Esophagus squamous epithelium (tissue), 5 donors: ENCODE measurements around the gene TSBP1. TPM values are rescaled to one million over a fixed set of nuclear protein-coding genes. Genes with fewer than 3 reads are reported as not detected.

Experiments used
- DNase-seq: peaks from one replicate; lab custom pipeline; 2025; lab: John Stamatoyannopoulos, UW
- H3K27ac ChIP-seq, 4 donors: fragments of 200-600 bp; sonication (generic); one replicate each; pipeline ENCODE4 v1.5.1; 2016 to 2019; ENCODE audit warnings: mild to moderate bottlenecking in 1 of 4
- H3K27me3 ChIP-seq, 4 donors: fragments of 200-600 bp; sonication (generic); 1 replicate in 3 of 4; 2 replicates in 1 of 4; pipeline versions ENCODE4 v1.5.1 to v1.6.0; 2017 to 2021; ENCODE audit warnings: antibody characterized with exemption in 1 of 4
- H3K36me3 ChIP-seq, 3 donors: fragments of 200-600 bp; sonication (generic); one replicate each; pipeline ENCODE4 v1.5.1; 2016 to 2019
- H3K4me1 ChIP-seq, 3 donors: fragments of 200-600 bp; sonication (generic); one replicate each; pipeline ENCODE4 v1.5.1; 2017 to 2019
- H3K4me3 ChIP-seq, 4 donors: fragments of 200-600 bp; sonication (generic); 1 replicate in 3 of 4; 2 replicates in 1 of 4; pipeline ENCODE4 v1.5.1; 2016 to 2019; ENCODE audit warnings: mild to moderate bottlenecking in 2 of 4, moderate library complexity in 1 of 4
- H3K9me3 ChIP-seq, 3 donors: fragments of 200-600 bp; sonication (generic); one replicate each; pipeline ENCODE4 v1.5.1; 2016 to 2019
- POLR2A ChIP-seq, 4 donors: fragments of 450-650 bp; IDR thresholded peaks; one replicate each; pipeline ENCODE4 v1.6.1; 2017; ENCODE audit warnings: antibody characterized with exemption in 4 of 4, mild to moderate bottlenecking in 4 of 4, moderate library complexity in 3 of 4
- WGBS, 2 donors: methylation state at CpG; one replicate each; pipeline ENCODE4 v1.1.5; 2018; 5-methylcytosine and 5-hydroxymethylcytosine counted together
- intact Hi-C: fragments of 100-400 bp; cut with DNase I; formaldehyde crosslinking; loops from one replicate; pipeline ENCODE4 v1.15.0; 2022
- total RNA-seq, 4 donors: library from RNA; depleted of rRNA; stranded (reverse); fragments of >200 nt; gene quantifications; one replicate each; pipeline ENCODE4 v1.1.0, GENCODE V29; 2016
- TF ChIP-seq, protein P1 (sequence below), 6 experiments: fragments of 450-650 bp in 4 of 6; fragments of 200-600 bp in 2 of 6; sonication (generic) in 2 of 6; IDR thresholded peaks; one replicate each; pipeline ENCODE4 v1.5.1; 2016 to 2019; ENCODE audit warnings: antibody characterized with exemption in 6 of 6, mild to moderate bottlenecking in 4 of 6, moderate library complexity in 4 of 6
- donor health status: DM: yes; HTN: yes; CAD: no.

Gene TSBP1
- total RNA-seq, 4 donors from 2014 or later: not detected

DNA sequence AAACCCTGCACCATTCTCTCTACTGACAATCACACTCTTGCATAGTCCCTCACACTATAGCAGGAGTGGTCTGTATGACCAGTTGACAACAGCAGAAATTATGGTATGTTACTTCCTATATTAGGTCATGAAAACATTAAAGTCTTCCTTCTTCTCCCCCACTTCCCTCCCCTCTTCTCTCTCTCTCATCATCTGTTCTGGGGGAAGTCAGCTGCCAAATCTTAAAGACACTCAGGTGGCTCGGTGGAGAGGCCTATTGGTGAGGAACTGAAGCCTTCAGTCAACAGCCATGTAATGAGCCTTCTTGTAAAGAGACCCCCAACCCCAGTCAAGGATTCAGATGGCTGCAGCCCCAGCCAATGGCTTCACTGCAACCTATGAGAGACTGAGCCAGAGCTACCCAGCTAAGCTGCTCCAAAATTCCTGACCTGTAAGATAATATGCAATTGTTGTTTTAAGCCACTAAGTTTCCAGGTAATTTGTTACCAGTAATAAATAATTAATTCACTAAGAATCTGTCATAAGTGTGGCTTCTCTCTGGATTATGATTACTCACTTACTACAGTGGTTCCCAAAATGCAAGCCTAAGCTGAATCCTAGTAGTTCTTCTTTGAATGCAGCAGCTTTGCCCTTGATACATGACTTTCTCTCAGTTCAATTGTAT is 11.2 kb upstream of the TSBP1 start:
- Histone ChIP-seq H3K4me1 (no peaks in the 10 kb centered on the region), H3K9me3 (no peaks in the 10 kb centered on the region), H3K27me3 (no peaks in the 10 kb centered on the region), H3K27ac (no peak overlapping the region), H3K4me3 (no peak overlapping the region), H3K36me3 (no peaks in the 10 kb centered on the region)
- intact Hi-C loops: no loop called here
- DNase-seq: no peak
- 33 to 78% methylated on average over 1 of the region's 1 CpG for WGBS, 2 donors
- TF ChIP-seq, protein P1, sequence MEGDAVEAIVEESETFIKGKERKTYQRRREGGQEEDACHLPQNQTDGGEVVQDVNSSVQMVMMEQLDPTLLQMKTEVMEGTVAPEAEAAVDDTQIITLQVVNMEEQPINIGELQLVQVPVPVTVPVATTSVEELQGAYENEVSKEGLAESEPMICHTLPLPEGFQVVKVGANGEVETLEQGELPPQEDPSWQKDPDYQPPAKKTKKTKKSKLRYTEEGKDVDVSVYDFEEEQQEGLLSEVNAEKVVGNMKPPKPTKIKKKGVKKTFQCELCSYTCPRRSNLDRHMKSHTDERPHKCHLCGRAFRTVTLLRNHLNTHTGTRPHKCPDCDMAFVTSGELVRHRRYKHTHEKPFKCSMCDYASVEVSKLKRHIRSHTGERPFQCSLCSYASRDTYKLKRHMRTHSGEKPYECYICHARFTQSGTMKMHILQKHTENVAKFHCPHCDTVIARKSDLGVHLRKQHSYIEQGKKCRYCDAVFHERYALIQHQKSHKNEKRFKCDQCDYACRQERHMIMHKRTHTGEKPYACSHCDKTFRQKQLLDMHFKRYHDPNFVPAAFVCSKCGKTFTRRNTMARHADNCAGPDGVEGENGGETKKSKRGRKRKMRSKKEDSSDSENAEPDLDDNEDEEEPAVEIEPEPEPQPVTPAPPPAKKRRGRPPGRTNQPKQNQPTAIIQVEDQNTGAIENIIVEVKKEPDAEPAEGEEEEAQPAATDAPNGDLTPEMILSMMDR (IDR thresholded peaks at IDR 0.05): no peak
- no peak for TF ChIP-seq POLR2A (IDR thresholded peaks at IDR 0.05)

GRCh38 chr6:32379545-32379944 is 7.8 kb upstream of the TSBP1 start:
- H3K27ac ChIP-seq: no peak overlapping the region
- no peak for TF ChIP-seq POLR2A (IDR thresholded peaks at IDR 0.05)
- TF ChIP-seq, protein P1 (IDR thresholded peaks at IDR 0.05): no peak
- H3K4me3 ChIP-seq: no peak overlapping the region
- H3K9me3 ChIP-seq: no peaks in the 10 kb centered on the region
- no peak for DNase-seq
- no peaks in the 10 kb centered on the region for H3K27me3 ChIP-seq
- H3K4me1 ChIP-seq: no peaks in the 10 kb centered on the region
- H3K36me3 ChIP-seq: no peaks in the 10 kb centered on the region
- WGBS, 2 donors: 53 to 63% methylated on average over 2 of the region's 2 CpGs
- intact Hi-C loops: no loop called here

- H3K27ac ChIP-seq: no peak overlapping the region
- H3K4me3 ChIP-seq: no peak overlapping the region
- H3K9me3 ChIP-seq: no peaks in the 10 kb centered on the region
- H3K36me3 ChIP-seq: no peaks in the 10 kb centered on the region
- intact Hi-C loops: no loop called here
- no peaks in the 10 kb centered on the region for H3K4me1 ChIP-seq
- no peaks in the 10 kb centered on the region for H3K27me3 ChIP-seq
- no peak for DNase-seq
- WGBS, 2 donors: 86 to 89% methylated on average over 5 to 6 of the region's 7 CpGs
- TF ChIP-seq, protein P1 (IDR thresholded peaks at IDR 0.05): no peak
- TF ChIP-seq POLR2A (IDR thresholded peaks at IDR 0.05): no peak
Measured at GRCh38 chr6:32375739-32376529, 4.2 kb upstream of the TSBP1 start.

GRCh38 chr6:32371229-32371628 is 474 bp downstream of the TSBP1 start:
- intact Hi-C loops: no loop called here
- Histone ChIP-seq H3K27me3 (no peaks in the 10 kb centered on the region), H3K27ac (no peak overlapping the region), H3K4me1 (no peaks in the 10 kb centered on the region), H3K4me3 (no peak overlapping the region), H3K9me3 (no peaks in the 10 kb centered on the region), H3K36me3 (no peaks in the 10 kb centered on the region)
- TF ChIP-seq, protein P1 (IDR thresholded peaks at IDR 0.05): no peak
- no peak for TF ChIP-seq POLR2A (IDR thresholded peaks at IDR 0.05)
- WGBS, 2 donors: 29 to 54% methylated on average over 1 of the region's 1 CpG
- no peak for DNase-seq

DNA sequence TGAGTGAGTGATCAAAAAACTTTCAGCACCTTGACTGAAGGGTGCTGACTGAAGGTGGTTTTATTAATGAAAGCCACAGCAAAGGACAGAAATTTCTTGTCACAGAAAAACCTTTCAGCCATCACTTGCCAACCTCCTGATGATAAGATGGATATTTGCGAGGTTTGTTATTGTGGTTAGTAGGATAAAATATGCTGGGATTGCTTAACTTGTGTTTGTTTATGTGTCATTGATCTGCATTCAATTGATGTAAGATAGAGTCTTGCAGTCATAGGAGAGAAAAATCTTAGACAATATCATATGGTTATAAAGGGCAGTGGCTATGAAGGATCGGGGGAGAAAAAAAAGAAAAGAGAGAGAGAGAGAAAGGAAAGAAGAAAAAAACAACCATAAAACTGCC is 1.2 kb downstream of the TSBP1 start:
- Histone ChIP-seq H3K27me3 (no peaks in the 10 kb centered on the region), H3K4me1 (no peaks in the 10 kb centered on the region), H3K9me3 (no peaks in the 10 kb centered on the region), H3K36me3 (no peaks in the 10 kb centered on the region), H3K27ac (no peak overlapping the region), H3K4me3 (no peak overlapping the region)
- DNase-seq: no peak
- intact Hi-C loops: no loop called here
- 81 to 86% methylated on average over 2 of the region's 2 CpGs for WGBS, 2 donors
- TF ChIP-seq POLR2A (IDR thresholded peaks at IDR 0.05): no peak
- TF ChIP-seq, protein P1 (IDR thresholded peaks at IDR 0.05): no peak
